Kidney epithelial cell (primary cell): ENCODE measurements around the gene PML. TPM values are rescaled to one million over a fixed set of nuclear protein-coding genes. Genes with fewer than 3 reads are reported as not detected.
"Not testable (repeated sequence)": the region's sequence is repeated elsewhere in the genome, so short reads cannot be mapped to it uniquely, and the experiment has no call there.

Experiments
- DNase-seq: peaks from one replicate; pipeline ENCODE4 v3.0.0-alpha.2; 2010; ENCODE audit warnings: low read depth
- H3K27me3 ChIP-seq: 2 replicates; pipeline ENCODE4 v1.6.0; 2011; ENCODE audit warnings: low read length; ENCODE audit not compliant: control insufficient read depth, insufficient read depth
- H3K36me3 ChIP-seq: 2 replicates; pipeline ENCODE4 v1.5.1; 2011; ENCODE audit warnings: low read length; ENCODE audit not compliant: control insufficient read depth, insufficient read depth
- H3K4me3 ChIP-seq: 2 replicates; pipeline ENCODE4 v1.5.1; 2011; ENCODE audit warnings: low read depth, mild to moderate bottlenecking, control low read depth, low read length
- total RNA-seq: library from RNA; depleted of rRNA; stranded (reverse); fragments of >200 nt; gene quantifications from 2 replicates; pipeline ENCODE4 v1.2.3, GENCODE V29; 2015
- TF ChIP-seq, protein P1 (sequence below): IDR thresholded peaks from 2 replicates; pipeline ENCODE4 v1.5.1; 2011; ENCODE audit warnings: mild to moderate bottlenecking, moderate library complexity, low read length, control low read depth, inconsistent platforms; ENCODE audit not compliant: insufficient read depth, poor library complexity, severe bottlenecking

Gene PML
- total RNA-seq, 1 donor from 2014 or later, result 94.1 TPM

DNA sequence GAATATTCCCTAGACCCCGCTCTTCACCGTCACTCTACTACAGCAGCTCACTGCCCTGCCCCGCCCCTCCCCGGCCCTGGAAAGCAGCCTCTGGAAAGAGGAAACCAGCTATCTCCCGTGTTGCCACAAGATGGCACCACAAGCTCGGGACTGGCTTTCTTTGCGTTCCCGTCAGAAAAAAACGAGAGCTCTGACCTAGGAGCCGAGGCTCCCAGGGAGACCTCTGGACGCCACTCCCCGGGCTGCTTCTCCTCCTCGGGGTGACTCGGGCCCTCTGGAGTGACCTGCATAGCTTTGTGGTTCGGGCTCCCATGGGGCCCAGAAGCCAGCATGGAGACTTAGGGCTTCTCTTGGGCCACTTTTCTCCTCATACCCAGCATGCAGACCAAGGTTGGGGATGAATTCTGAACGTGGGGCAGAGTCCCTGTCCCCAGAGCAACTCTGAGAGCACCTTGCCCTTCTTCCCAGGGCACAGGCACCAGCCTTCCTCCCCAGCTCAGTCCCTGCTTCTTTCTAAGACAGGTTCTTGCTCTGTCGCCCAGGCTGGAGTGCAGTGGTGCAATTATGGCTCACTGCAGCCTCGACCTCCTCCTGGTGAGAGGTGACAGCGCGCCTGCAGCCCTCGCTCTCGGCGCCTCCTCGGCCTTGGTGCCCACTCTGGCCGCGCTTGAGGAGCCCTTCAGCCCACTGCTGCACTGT lies 21.4 kb upstream of the PML start:
- H3K27me3 ChIP-seq, result no peaks in the 10 kb centered on the region
- no peaks in the 10 kb centered on the region for H3K36me3 ChIP-seq
- TF ChIP-seq, protein P1, sequence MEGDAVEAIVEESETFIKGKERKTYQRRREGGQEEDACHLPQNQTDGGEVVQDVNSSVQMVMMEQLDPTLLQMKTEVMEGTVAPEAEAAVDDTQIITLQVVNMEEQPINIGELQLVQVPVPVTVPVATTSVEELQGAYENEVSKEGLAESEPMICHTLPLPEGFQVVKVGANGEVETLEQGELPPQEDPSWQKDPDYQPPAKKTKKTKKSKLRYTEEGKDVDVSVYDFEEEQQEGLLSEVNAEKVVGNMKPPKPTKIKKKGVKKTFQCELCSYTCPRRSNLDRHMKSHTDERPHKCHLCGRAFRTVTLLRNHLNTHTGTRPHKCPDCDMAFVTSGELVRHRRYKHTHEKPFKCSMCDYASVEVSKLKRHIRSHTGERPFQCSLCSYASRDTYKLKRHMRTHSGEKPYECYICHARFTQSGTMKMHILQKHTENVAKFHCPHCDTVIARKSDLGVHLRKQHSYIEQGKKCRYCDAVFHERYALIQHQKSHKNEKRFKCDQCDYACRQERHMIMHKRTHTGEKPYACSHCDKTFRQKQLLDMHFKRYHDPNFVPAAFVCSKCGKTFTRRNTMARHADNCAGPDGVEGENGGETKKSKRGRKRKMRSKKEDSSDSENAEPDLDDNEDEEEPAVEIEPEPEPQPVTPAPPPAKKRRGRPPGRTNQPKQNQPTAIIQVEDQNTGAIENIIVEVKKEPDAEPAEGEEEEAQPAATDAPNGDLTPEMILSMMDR, result peak; percentile 84
- DNase-seq, result no peak
- no peak overlapping the region for H3K4me3 ChIP-seq

DNA sequence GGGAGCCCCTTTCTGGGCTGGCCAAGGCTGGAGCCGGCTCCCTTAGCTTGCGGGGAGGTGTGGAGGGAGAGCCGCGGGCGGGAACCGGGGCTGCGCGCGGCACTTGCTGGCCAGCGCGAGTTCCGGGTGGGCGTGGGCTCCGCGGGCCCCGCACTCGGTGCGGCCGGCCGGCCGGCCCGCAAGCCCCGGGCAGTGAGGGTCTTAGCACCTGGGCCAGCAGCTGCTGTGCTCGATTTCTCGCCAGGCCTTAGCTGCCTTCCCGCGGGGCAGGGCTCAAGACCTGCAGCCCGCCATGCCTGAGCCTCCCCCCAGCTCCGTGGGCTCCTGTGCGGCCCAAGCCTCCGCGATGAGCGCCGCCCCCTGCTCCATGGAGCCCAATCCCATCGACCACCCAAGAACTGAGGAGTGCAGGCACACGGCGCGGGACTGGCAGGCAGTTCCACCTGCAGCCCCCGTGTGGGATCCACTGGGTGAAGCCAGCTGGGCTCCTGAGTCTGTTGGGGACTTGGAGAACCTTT lies 20.8 kb upstream of the PML start:
- not testable (repeated sequence) for H3K27me3 ChIP-seq, H3K36me3 ChIP-seq, H3K4me3 ChIP-seq, DNase-seq

DNA sequence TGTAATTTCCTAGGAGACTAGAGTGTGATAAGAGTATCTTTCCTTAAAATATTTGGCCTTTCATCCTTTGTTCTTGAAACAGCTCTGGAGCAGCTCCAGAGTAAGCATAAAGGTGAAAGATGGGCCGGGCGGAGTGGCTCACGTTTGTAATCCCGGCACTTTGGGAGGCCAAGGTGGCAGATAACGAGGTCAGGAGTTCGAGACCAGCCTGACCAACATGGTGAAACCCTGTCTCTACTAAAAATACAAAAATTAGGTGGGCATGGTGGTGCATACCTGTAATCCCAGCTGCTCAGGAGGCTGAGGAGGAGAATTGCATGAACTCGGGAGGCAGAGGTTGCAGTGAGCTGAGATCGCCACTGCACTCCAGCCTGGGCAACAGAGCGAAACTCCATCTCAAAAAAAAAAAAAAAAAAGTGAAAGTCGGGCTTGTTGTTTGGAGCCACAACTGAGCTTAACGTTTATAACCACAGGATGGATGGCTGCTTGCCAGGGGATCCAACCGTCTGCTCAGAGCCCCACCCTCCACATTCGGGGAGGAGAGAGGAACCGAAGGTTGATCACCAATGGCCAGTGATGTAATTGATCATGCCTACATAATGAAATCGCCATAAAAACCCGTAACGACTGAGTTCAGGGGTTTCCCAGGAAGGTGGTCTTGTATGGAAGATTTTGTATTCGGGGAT lies 18.9 kb upstream of the PML start:
- H3K36me3 ChIP-seq, H3K27me3 ChIP-seq, H3K4me3 ChIP-seq, DNase-seq: not testable (repeated sequence)

DNA sequence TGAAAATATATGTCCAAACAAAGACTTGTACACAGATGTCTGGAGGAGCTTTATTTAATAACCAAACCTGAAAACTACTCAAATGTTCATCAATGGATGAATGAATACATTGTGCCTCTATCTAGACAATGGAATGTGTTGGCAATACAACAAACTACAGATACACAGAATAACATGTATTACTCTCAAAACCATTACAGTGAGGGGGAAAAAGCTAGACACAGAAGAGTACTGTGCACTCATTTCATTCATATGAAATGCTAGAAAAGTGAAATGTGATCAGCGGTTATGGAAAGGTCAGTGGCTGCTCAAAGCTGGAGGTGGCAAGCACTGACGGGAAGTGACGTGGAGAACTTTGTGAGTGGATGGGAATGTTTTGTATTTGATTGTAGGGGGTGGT lies 15.6 kb upstream of the PML start:
- H3K4me3 ChIP-seq, result no peak overlapping the region
- DNase-seq, result no peak
- TF ChIP-seq, protein P1, result no peak
- no peaks in the 10 kb centered on the region for H3K36me3 ChIP-seq
- no peaks in the 10 kb centered on the region for H3K27me3 ChIP-seq

DNA sequence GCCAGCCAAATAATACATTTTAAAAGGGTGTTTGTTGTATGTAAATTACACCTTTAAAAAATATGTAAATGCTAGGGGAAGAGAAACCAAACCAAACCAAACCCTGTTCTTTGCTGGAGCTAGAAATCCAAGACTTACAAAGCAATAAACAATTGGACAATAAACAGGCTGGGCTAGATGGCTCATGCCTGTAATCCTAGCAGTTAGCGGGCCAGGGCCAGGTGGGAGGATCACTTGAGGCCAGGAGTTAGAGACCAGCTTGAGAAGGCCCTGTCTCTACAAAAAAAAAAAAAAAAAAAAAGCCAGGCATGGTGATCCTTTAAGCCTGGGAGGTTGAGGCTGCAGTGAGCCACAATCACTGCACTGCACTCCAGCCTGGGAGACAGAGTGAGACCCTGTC lies 14.9 kb upstream of the PML start:
- no peaks in the 10 kb centered on the region for H3K27me3 ChIP-seq
- DNase-seq, result no peak
- H3K36me3 ChIP-seq, result no peaks in the 10 kb centered on the region
- H3K4me3 ChIP-seq, result no peak overlapping the region
- TF ChIP-seq, protein P1, result no peak

DNA sequence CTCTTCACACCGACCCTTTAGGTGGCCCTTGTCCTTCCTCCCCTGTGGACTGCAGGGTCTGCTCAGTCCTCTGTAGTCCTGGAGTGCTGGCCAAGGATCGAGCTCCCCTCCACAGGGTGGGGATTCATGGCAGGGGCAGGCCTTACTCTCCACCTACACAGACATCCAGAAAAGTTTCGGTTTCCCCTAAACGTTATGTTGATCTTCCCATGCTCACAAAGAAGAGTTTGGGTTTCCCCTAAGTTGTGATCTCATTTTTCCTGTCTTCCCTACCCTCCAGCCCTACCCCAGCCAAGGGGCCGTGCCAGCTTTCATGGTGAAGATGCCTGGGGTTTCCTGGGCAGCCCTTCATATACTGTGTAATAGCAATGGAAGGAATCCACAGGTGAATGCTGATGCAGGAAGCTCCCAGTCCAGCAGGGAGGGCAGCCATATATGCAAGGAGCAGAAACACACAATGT lies 12.7 kb upstream of the PML start:
- Histone ChIP-seq H3K36me3 (no peaks in the 10 kb centered on the region), H3K4me3 (no peak overlapping the region), H3K27me3 (no peaks in the 10 kb centered on the region)
- DNase-seq, result no peak
- TF ChIP-seq, protein P1, result no peak
